Ovary (tissue), 3 donors: Measurements from ENCODE around the gene SORCS2.

Experiments used
- CTCF ChIP-seq, 3 donors: fragments of 450-650 bp in 2 of 3; fragments of 200-600 bp in 1 of 3; IDR thresholded peaks; one replicate each; pipeline versions ENCODE4 v1.5.1 to v1.8.0; 2016 to 2022; ENCODE audit warnings: antibody characterized with exemption in 3 of 3, mild to moderate bottlenecking in 1 of 3
- POLR2A ChIP-seq: fragments of 450-650 bp; IDR thresholded peaks from one replicate; pipeline ENCODE4 v1.6.1; 2017; ENCODE audit warnings: antibody characterized with exemption, mild to moderate bottlenecking, moderate library complexity
- donor health status: DM: no; HTN: no; CAD: no.

GRCh38 chr4:7461230-7461629, 268.9 kb downstream of the SORCS2 start:
- TF ChIP-seq CTCF (IDR thresholded peaks at IDR 0.05) (no peak), POLR2A (no peak)
